Esophagus squamous epithelium (tissue), 5 donors: Measurements from ENCODE around the gene MCM6. TPM values are rescaled to one million over a fixed set of nuclear protein-coding genes. Genes with fewer than 3 reads are reported as not detected.
A peak's percentile ranks its signal among the peaks of the same experiment; 100 is the strongest.
"Not testable (repeated sequence)": the region's sequence is repeated elsewhere in the genome, so short reads cannot be mapped to it uniquely, and the experiment has no call there.

Experiments
- DNase-seq: peaks from one replicate; lab custom pipeline; 2025; lab: John Stamatoyannopoulos, UW
- H3K27ac ChIP-seq, 4 donors: fragments of 200-600 bp; sonication (generic); one replicate each; pipeline ENCODE4 v1.5.1; 2016 to 2019; ENCODE audit warnings: mild to moderate bottlenecking in 1 of 4
- H3K27me3 ChIP-seq, 4 donors: fragments of 200-600 bp; sonication (generic); 1 replicate in 3 of 4; 2 replicates in 1 of 4; pipeline versions ENCODE4 v1.5.1 to v1.6.0; 2017 to 2021; ENCODE audit warnings: antibody characterized with exemption in 1 of 4
- H3K36me3 ChIP-seq, 3 donors: fragments of 200-600 bp; sonication (generic); one replicate each; pipeline ENCODE4 v1.5.1; 2016 to 2019
- H3K4me1 ChIP-seq, 3 donors: fragments of 200-600 bp; sonication (generic); one replicate each; pipeline ENCODE4 v1.5.1; 2017 to 2019
- H3K4me3 ChIP-seq, 4 donors: fragments of 200-600 bp; sonication (generic); 1 replicate in 3 of 4; 2 replicates in 1 of 4; pipeline ENCODE4 v1.5.1; 2016 to 2019; ENCODE audit warnings: mild to moderate bottlenecking in 2 of 4, moderate library complexity in 1 of 4
- H3K9me3 ChIP-seq, 3 donors: fragments of 200-600 bp; sonication (generic); one replicate each; pipeline ENCODE4 v1.5.1; 2016 to 2019
- POLR2A ChIP-seq, 4 donors: fragments of 450-650 bp; IDR thresholded peaks; one replicate each; pipeline ENCODE4 v1.6.1; 2017; ENCODE audit warnings: antibody characterized with exemption in 4 of 4, mild to moderate bottlenecking in 4 of 4, moderate library complexity in 3 of 4
- WGBS, 2 donors: methylation state at CpG; one replicate each; pipeline ENCODE4 v1.1.5; 2018; 5-methylcytosine and 5-hydroxymethylcytosine counted together
- intact Hi-C: fragments of 100-400 bp; cut with DNase I; formaldehyde crosslinking; loops from one replicate; pipeline ENCODE4 v1.15.0; 2022
- total RNA-seq, 4 donors: library from RNA; depleted of rRNA; stranded (reverse); fragments of >200 nt; gene quantifications; one replicate each; pipeline ENCODE4 v1.1.0, GENCODE V29; 2016
- TF ChIP-seq, protein P1 (sequence below), 6 experiments: fragments of 450-650 bp in 4 of 6; fragments of 200-600 bp in 2 of 6; sonication (generic) in 2 of 6; IDR thresholded peaks; one replicate each; pipeline ENCODE4 v1.5.1; 2016 to 2019; ENCODE audit warnings: antibody characterized with exemption in 6 of 6, mild to moderate bottlenecking in 4 of 6, moderate library complexity in 4 of 6
- donor health status: DM: yes; HTN: yes; CAD: no.

The MCM6 gene
- total RNA-seq, 4 donors from 2014 or later, result 9.0 to 25.5 (median 16.6) TPM

DNA sequence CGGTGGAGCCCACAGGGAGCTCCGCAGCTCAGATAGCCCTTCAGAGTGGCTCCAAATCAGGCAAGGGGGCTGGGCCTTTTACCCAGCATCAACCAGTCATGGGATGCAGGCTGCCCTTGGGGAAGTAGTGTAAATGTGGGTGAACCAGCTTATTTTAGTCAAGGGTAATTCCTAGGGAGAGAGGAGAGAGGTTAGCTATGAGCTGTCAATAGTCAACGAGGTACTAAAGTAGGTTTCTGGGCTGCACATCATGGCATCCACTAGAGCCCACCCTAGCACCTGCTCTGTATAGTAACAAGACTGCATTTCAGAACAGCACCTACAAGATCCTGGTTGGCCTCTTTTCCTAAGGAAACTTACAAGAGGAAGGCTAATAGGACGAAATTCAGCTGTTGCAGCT, 9.5 kb upstream of the MCM6 start:
- no peak for TF ChIP-seq POLR2A (IDR thresholded peaks at IDR 0.05)
- TF ChIP-seq, protein P1, sequence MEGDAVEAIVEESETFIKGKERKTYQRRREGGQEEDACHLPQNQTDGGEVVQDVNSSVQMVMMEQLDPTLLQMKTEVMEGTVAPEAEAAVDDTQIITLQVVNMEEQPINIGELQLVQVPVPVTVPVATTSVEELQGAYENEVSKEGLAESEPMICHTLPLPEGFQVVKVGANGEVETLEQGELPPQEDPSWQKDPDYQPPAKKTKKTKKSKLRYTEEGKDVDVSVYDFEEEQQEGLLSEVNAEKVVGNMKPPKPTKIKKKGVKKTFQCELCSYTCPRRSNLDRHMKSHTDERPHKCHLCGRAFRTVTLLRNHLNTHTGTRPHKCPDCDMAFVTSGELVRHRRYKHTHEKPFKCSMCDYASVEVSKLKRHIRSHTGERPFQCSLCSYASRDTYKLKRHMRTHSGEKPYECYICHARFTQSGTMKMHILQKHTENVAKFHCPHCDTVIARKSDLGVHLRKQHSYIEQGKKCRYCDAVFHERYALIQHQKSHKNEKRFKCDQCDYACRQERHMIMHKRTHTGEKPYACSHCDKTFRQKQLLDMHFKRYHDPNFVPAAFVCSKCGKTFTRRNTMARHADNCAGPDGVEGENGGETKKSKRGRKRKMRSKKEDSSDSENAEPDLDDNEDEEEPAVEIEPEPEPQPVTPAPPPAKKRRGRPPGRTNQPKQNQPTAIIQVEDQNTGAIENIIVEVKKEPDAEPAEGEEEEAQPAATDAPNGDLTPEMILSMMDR (IDR thresholded peaks at IDR 0.05), result no peak
- no peak overlapping the region for H3K4me3 ChIP-seq
- H3K4me1 ChIP-seq, result no peaks in the 10 kb centered on the region
- no peak for DNase-seq
- H3K27me3 ChIP-seq, result peaks cover 0 to 7% (median 0%) of the 10 kb centered on the region in 4 donors
- intact Hi-C loops, result no loop called here
- WGBS, 2 donors, result 79 to 90% methylated on average over 4 of the region's 4 CpGs
- H3K36me3 ChIP-seq, result no peaks in the 10 kb centered on the region
- no peak overlapping the region for H3K27ac ChIP-seq
- no peaks in the 10 kb centered on the region for H3K9me3 ChIP-seq

DNA sequence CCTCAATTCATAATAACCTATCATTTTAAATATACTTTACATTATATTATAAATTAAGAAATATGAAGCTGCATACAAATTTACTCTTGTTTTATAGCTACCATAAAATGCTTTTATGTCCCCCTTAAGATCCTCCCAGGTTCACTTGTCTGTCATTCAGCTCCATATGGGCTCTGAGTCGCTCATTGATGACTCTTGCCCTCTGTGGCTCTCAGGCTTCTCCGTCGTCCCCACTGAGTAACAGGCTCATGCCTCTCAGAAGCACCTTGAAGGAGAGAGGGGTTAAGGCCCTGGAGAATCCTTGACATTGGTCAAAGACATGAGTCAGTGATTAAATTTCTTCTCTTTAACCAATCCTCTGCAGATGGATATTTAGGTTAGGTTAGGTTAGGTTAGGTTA, 6.2 kb upstream of the MCM6 start:
- Histone ChIP-seq H3K27me3 (peaks cover 0 to 7% (median 0%) of the 10 kb centered on the region in 4 donors), H3K4me3 (no peak overlapping the region), H3K4me1 (no peaks in the 10 kb centered on the region), H3K9me3 (no peaks in the 10 kb centered on the region), H3K36me3 (no peaks in the 10 kb centered on the region), H3K27ac (no peak overlapping the region)
- no peak for DNase-seq
- 61 to 83% methylated on average over 3 of the region's 3 CpGs for WGBS, 2 donors
- TF ChIP-seq, protein P1 (IDR thresholded peaks at IDR 0.05), result no peak
- no peak for TF ChIP-seq POLR2A (IDR thresholded peaks at IDR 0.05)
- intact Hi-C loops, result no loop called here

DNA sequence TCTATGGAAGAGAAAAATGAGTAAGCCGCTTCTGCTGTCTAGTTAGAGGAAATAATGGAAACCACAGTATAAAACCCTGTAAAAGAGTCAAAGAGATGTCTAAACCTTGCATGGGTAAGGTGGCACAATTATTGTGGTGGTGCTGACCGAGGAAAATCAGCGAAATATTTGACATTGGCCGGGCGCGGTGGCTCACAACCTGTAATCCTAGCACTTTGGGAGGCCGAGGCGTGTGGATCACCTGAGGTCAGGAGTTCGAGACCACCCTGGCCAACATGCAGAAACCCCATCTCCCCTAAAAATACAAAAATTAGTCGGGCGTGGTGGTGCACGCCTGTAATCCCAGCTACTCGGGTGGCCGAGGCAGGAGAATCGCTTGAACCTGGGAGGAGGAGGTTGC, 527 bp upstream of the MCM6 start:
- H3K27ac ChIP-seq, result peak overlapping the region in 3 of 4 donors; percentile 78 to 88 (median 86)
- H3K9me3 ChIP-seq, DNase-seq, H3K27me3 ChIP-seq, intact Hi-C loops: not testable (repeated sequence)
- H3K36me3 ChIP-seq, result peaks cover 0 to 12% (median 0%) of the 10 kb centered on the region in 3 donors
- peak overlapping the region; percentile 74 to 85 (median 79) for H3K4me3 ChIP-seq
- peaks cover 3 to 29% (median 13%) of the 10 kb centered on the region in 3 donors for H3K4me1 ChIP-seq
- 81 to 85% methylated on average over 8 to 15 of the region's 15 CpGs for WGBS, 2 donors

DNA sequence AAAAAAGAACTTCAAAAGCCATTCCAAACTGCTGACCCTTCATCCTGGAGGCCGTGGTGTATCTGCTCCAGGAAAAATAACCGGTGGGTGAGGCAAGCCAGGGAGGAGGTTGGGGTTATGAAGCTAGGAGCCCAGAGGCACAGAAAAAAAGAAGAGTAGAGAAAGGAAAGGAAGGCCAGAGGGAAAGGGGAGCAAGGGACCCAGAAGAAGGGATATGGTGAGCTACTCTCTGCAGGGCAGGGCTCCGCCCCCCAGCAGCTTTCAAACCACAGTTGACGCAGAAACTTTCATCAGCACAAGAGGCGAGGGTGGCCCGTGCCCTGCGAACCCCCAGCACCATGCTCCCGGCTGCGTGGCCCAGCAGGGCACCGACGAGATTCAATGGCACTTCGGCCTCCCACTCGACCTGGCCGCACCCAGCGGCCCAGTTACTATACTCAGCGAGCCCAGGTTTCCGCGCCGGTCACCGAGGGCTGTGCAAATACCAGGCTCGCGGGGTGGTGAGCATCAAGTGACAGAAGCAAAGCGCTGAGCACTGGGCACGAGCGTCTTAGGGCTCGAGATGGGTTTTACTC, 665 bp downstream of the MCM6 start:
- Histone ChIP-seq H3K36me3 (peaks cover 0 to 22% (median 0%) of the 10 kb centered on the region in 3 donors), H3K9me3 (no peaks in the 10 kb centered on the region), H3K27ac (peak overlapping the region; percentile 78 to 88 (median 85)), H3K4me1 (peaks cover 3 to 29% (median 13%) of the 10 kb centered on the region in 3 donors), H3K4me3 (peak overlapping the region; percentile 74 to 85 (median 79)), H3K27me3 (no peaks in the 10 kb centered on the region)
- TF ChIP-seq POLR2A (IDR thresholded peaks at IDR 0.05), result peak in 1 of 4 donors; percentile 33
- TF ChIP-seq, protein P1 (IDR thresholded peaks at IDR 0.05), result no peak
- intact Hi-C loops, result no loop called here
- WGBS, 2 donors, result 0 to 3% methylated on average over 4 to 7 of the region's 26 CpGs
- peak; percentile 24 for DNase-seq

DNA sequence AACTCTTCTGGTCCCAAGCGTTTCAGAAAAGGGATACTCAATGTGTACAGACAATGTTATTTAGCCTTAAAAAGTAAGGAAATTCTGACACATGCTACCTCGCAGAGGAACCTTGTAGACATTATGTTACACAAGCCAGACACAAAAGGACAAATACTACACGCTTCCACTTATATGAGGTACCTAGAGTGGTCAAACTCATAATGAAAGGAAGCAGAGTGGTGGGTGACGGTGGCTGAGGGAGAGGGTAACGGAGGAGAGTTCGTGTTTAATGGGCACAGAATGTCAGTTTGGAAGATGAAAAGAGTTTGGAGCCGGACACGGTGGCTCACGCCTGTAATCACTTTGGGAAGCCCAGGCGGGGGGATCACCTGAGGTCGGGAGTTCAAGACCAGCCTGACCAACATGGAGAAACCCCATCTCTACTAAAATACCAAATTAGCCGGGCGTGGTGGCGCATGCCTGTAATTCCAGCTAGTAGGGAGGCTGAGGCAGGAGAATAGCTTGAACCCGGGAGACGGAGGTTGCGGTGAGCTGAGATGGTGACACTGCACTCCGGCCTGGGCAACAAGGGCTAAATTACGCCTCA, 1.4 kb downstream of the MCM6 start:
- intact Hi-C loops, result no loop called here
- Histone ChIP-seq H3K27me3 (no peaks in the 10 kb centered on the region), H3K9me3 (no peaks in the 10 kb centered on the region), H3K27ac (no peak overlapping the region), H3K36me3 (peaks cover 0 to 28% (median 0%) of the 10 kb centered on the region in 3 donors), H3K4me1 (peaks cover 3 to 29% (median 13%) of the 10 kb centered on the region in 3 donors), H3K4me3 (peak overlapping the region in 3 of 4 donors; percentile 74 to 85 (median 75))
- 70 to 73% methylated on average over 19 of the region's 19 CpGs for WGBS, 2 donors
- no peak for TF ChIP-seq POLR2A (IDR thresholded peaks at IDR 0.05)
- TF ChIP-seq, protein P1 (IDR thresholded peaks at IDR 0.05), result no peak
- no peak for DNase-seq
